Measurements from ENCODE around the gene CD28.
"Not testable (repeated sequence)": the region's sequence is repeated elsewhere in the genome, so short reads cannot be mapped to it uniquely, and the experiment has no call there.

Gene CD28

DNA sequence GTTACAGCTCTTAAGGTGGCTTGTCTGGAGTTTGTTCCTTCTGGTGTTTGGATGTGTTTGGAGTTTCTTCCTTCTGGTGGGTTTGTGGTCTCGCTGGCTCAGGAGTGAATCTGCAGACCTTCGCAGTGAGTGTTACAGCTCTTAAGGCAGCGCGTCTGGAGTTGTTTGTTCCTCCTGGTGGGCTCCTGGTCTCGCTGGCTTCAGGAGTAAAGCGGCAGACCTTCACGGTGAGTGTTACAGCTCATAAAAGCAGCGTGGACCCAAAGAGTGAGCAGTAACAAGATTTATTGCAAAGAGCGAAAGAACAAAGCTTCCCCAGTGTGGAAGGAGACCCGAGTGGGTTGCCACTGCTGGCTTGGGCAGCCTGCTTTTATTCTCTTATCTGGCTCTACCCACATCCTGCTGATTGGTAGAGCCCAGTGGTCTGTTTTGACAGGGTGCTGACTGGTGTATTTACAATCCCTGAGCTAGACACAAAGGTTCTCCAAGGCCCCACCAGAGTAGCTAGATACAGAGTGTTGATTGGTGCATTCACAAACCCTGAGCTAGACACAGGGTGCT is 78.4 kb downstream of the CD28 start:
- not testable (repeated sequence) for DNase-seq (ENCODE audit: low spot score)

- not testable (repeated sequence) for DNase-seq (ENCODE audit: low spot score)
Measured at GRCh38 chr2:203785391-203786110, 79.1 kb downstream of the CD28 start.

DNA sequence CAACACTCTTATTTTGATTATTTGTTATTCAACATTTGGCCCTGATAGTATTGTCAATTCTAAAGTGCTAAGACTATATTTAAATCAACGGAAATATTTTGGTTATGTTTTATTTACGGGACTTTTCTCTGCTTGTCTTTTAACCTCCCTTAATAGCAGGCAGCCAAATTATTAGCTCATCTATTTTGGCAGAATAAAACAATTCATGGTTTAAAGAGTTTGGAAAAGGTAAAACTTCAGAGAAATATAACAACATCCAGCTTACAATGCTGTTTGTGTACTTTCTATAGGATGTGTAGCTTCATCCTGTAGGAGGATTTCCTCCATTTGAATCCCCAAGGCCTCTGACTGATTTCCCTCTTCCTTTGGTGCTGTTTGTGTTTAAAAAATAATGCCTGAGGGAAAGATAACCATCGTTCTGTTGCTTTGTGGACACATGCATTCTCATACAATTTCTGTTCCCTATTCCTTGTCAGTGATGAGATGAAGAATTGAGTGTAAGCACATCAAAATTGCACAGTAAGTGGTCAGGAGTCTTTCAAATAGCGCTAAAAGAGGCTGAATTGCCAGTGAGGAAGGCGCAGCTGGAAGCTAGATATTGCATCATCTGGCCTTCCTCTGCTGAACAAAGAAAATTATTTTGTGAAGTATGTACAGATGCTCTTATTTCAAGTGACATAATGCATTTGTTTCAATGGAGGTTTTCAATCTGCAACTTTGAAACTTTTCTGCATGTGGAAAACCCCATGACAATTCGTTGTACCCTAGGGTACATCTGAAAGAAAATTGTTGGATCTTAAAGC is 80.3 kb downstream of the CD28 start:
- DNase-seq (ENCODE audit: low spot score), result no peak

- no peak for DNase-seq (ENCODE audit: low spot score)
Measured at GRCh38 chr2:203787979-203788378, 81.5 kb downstream of the CD28 start.
